ENCODE data around the gene CDH19. TPM values are rescaled to one million over a fixed set of nuclear protein-coding genes. Genes with fewer than 3 reads are reported as not detected.

Gene CDH19
- total RNA-seq, 1 donor = not detected

- no peaks in the 10 kb centered on the region for H3K27me3 ChIP-seq (ENCODE audit: insufficient read depth, low read length)
- TF ChIP-seq, protein P1, sequence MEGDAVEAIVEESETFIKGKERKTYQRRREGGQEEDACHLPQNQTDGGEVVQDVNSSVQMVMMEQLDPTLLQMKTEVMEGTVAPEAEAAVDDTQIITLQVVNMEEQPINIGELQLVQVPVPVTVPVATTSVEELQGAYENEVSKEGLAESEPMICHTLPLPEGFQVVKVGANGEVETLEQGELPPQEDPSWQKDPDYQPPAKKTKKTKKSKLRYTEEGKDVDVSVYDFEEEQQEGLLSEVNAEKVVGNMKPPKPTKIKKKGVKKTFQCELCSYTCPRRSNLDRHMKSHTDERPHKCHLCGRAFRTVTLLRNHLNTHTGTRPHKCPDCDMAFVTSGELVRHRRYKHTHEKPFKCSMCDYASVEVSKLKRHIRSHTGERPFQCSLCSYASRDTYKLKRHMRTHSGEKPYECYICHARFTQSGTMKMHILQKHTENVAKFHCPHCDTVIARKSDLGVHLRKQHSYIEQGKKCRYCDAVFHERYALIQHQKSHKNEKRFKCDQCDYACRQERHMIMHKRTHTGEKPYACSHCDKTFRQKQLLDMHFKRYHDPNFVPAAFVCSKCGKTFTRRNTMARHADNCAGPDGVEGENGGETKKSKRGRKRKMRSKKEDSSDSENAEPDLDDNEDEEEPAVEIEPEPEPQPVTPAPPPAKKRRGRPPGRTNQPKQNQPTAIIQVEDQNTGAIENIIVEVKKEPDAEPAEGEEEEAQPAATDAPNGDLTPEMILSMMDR (IDR thresholded peaks at IDR 0.05; ENCODE audit: extremely low read depth, low read depth, low read length) = no peak
- H3K4me3 ChIP-seq (ENCODE audit: insufficient read depth, low read length) = no peak overlapping the region
- no peaks in the 10 kb centered on the region for H3K36me3 ChIP-seq (ENCODE audit: insufficient read depth, low read length)
- no peaks in the 10 kb centered on the region for H4K20me1 ChIP-seq (ENCODE audit: insufficient read depth, low read length)
- H3K4me2 ChIP-seq (ENCODE audit: insufficient read depth, low read length) = no peak overlapping the region
- peaks cover 2% of the 10 kb centered on the region for H3K9me3 ChIP-seq (ENCODE audit: low read depth, low read length)
- H3K4me1 ChIP-seq (ENCODE audit: insufficient read depth, low read length) = no peaks in the 10 kb centered on the region
- no peaks in the 10 kb centered on the region for H3K79me2 ChIP-seq (ENCODE audit: insufficient read depth, low read length)
- no peak overlapping the region for H3K27ac ChIP-seq (ENCODE audit: low read depth, low read length)
- no peak for DNase-seq (ENCODE audit: insufficient read length, low spot score, missing footprints)
- no peak overlapping the region for H2AFZ ChIP-seq (ENCODE audit: low read length)
Measured at GRCh38 chr18:66571845-66572244, 32.0 kb downstream of the CDH19 start.

GRCh38 chr18:66566616-66567015, 37.3 kb downstream of the CDH19 start:
- TF ChIP-seq, protein P1 (IDR thresholded peaks at IDR 0.05; ENCODE audit: extremely low read depth, low read depth, low read length) = no peak
- Histone ChIP-seq H3K27ac (ENCODE audit: low read depth, low read length) (no peak overlapping the region), H2AFZ (ENCODE audit: low read length) (no peak overlapping the region), H3K36me3 (ENCODE audit: insufficient read depth, low read length) (no peaks in the 10 kb centered on the region), H3K79me2 (ENCODE audit: insufficient read depth, low read length) (no peaks in the 10 kb centered on the region), H3K4me3 (ENCODE audit: insufficient read depth, low read length) (no peak overlapping the region), H3K9me3 (ENCODE audit: low read depth, low read length) (no peaks in the 10 kb centered on the region), H4K20me1 (ENCODE audit: insufficient read depth, low read length) (no peaks in the 10 kb centered on the region), H3K27me3 (ENCODE audit: insufficient read depth, low read length) (no peaks in the 10 kb centered on the region), H3K4me1 (ENCODE audit: insufficient read depth, low read length) (no peaks in the 10 kb centered on the region), H3K4me2 (ENCODE audit: insufficient read depth, low read length) (no peak overlapping the region)
- no peak for DNase-seq (ENCODE audit: insufficient read length, low spot score, missing footprints)

- no peak for DNase-seq (ENCODE audit: insufficient read length, low spot score, missing footprints)
- H4K20me1 ChIP-seq (ENCODE audit: insufficient read depth, low read length) = no peaks in the 10 kb centered on the region
- H3K9me3 ChIP-seq (ENCODE audit: low read depth, low read length) = no peaks in the 10 kb centered on the region
- H2AFZ ChIP-seq (ENCODE audit: low read length) = no peak overlapping the region
- H3K27ac ChIP-seq (ENCODE audit: low read depth, low read length) = no peak overlapping the region
- H3K36me3 ChIP-seq (ENCODE audit: insufficient read depth, low read length) = no peaks in the 10 kb centered on the region
- H3K4me2 ChIP-seq (ENCODE audit: insufficient read depth, low read length) = no peak overlapping the region
- H3K4me3 ChIP-seq (ENCODE audit: insufficient read depth, low read length) = no peak overlapping the region
- no peaks in the 10 kb centered on the region for H3K4me1 ChIP-seq (ENCODE audit: insufficient read depth, low read length)
- H3K27me3 ChIP-seq (ENCODE audit: insufficient read depth, low read length) = no peaks in the 10 kb centered on the region
- TF ChIP-seq, protein P1 (IDR thresholded peaks at IDR 0.05; ENCODE audit: extremely low read depth, low read depth, low read length) = no peak
- H3K79me2 ChIP-seq (ENCODE audit: insufficient read depth, low read length) = no peaks in the 10 kb centered on the region
Measured at GRCh38 chr18:66564236-66564635, 39.7 kb downstream of the CDH19 start.

DNA sequence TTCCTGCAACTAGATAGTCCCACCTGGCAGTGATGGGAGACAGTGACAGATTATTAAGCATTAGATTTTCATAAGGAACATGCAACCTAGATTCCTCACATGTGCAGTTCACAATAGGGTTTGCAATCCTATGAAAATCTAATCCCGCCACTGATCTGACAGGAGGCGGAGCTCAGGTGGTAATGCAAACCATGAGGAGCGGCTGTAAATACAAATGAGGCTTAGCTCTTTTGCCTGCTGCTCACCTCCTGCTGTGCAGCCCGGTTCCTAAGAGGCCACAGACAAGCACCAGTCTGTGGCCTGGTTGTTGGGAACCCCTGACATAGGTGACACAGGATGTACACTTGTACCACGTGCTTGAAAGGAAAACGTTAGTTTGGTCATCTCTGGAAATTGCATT, 41.6 kb downstream of the CDH19 start:
- H3K27me3 ChIP-seq (ENCODE audit: insufficient read depth, low read length) = no peaks in the 10 kb centered on the region
- no peaks in the 10 kb centered on the region for H3K9me3 ChIP-seq (ENCODE audit: low read depth, low read length)
- TF ChIP-seq, protein P1 (IDR thresholded peaks at IDR 0.05; ENCODE audit: extremely low read depth, low read depth, low read length) = no peak
- no peaks in the 10 kb centered on the region for H3K4me1 ChIP-seq (ENCODE audit: insufficient read depth, low read length)
- H3K4me2 ChIP-seq (ENCODE audit: insufficient read depth, low read length) = no peak overlapping the region
- no peaks in the 10 kb centered on the region for H4K20me1 ChIP-seq (ENCODE audit: insufficient read depth, low read length)
- DNase-seq (ENCODE audit: insufficient read length, low spot score, missing footprints) = no peak
- H2AFZ ChIP-seq (ENCODE audit: low read length) = no peak overlapping the region
- no peaks in the 10 kb centered on the region for H3K36me3 ChIP-seq (ENCODE audit: insufficient read depth, low read length)
- no peaks in the 10 kb centered on the region for H3K79me2 ChIP-seq (ENCODE audit: insufficient read depth, low read length)
- H3K4me3 ChIP-seq (ENCODE audit: insufficient read depth, low read length) = no peak overlapping the region
- H3K27ac ChIP-seq (ENCODE audit: low read depth, low read length) = no peak overlapping the region
